Measurements from ENCODE around the gene ZNF646.

DNA sequence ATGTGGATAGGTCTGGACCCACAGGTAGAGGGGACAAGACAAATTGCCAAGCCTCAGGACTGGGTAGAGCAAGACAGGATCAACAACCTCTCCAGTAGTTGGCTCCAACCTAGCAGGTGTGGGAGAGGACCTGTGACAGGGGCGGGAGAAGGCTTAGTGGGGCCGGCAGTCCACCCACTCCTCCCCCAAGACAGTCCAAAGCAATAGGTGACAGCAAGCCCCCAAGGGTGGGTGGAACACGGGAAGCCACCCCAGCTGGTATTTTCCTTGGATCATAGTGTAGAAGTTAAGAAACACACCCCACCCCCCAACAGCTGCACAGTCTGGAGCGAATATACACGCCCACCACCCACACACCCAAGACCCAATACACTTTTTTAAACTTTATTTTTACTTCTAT lies 45.0 kb upstream of the ZNF646 start:
- TF ChIP-seq CTCF (conservative IDR thresholded peaks at IDR 0.05; ENCODE audit: low read length) (no peak), EZH2phosphoT487 (IDR thresholded peaks at IDR 0.05; ENCODE audit: borderline replicate concordance) (no peak)
